Esophagus squamous epithelium (tissue), 4 donors: ENCODE results near the gene SLC38A4.

ENCODE experiments used
- CTCF ChIP-seq, 6 experiments: fragments of 450-650 bp in 4 of 6; fragments of 200-600 bp in 2 of 6; sonication (generic) in 2 of 6; IDR thresholded peaks; one replicate each; pipeline ENCODE4 v1.5.1; 2016 to 2019; ENCODE audit warnings: antibody characterized with exemption in 6 of 6, mild to moderate bottlenecking in 4 of 6, moderate library complexity in 4 of 6
- POLR2A ChIP-seq, 4 donors: fragments of 450-650 bp; IDR thresholded peaks; one replicate each; pipeline ENCODE4 v1.6.1; 2017; ENCODE audit warnings: antibody characterized with exemption in 4 of 4, mild to moderate bottlenecking in 4 of 4, moderate library complexity in 3 of 4

GRCh38 chr12:46847001-46847400, 21.2 kb upstream of the SLC38A4 start:
- TF ChIP-seq POLR2A (IDR thresholded peaks at IDR 0.05) (no peak), CTCF (IDR thresholded peaks at IDR 0.05) (no peak)
